Neural cell (in vitro differentiated cells): ENCODE data around the gene WNK2. TPM values are rescaled to one million over a fixed set of nuclear protein-coding genes. Genes with fewer than 3 reads are reported as not detected.

Experiments
- H2AFZ ChIP-seq: fragments of 200-600, 300-800 bp; sonication (generic), shearing (Covaris generic); 2 replicates; pipeline ENCODE4 v1.6.0; 2014; ENCODE audit warnings: low read depth, mild to moderate bottlenecking, antibody characterized with exemption, low read length, moderate library complexity
- H3F3A ChIP-seq: fragments of 200-600 bp; shearing (Covaris generic); 2 replicates; pipeline ENCODE4 v1.6.1; 2016; ENCODE audit warnings: mild to moderate bottlenecking, moderate library complexity, mixed read lengths, antibody characterized with exemption, low read length; ENCODE audit not compliant: insufficient read depth, poor library complexity, severe bottlenecking
- H3K27ac ChIP-seq: fragments of 200-600, 300-800 bp; sonication (generic), shearing (Covaris generic); 2 replicates; pipeline ENCODE4 v1.5.1; 2014; ENCODE audit warnings: mild to moderate bottlenecking, low read length, moderate library complexity
- H3K27me3 ChIP-seq: fragments of 300-800, 200-600 bp; sonication (generic), shearing (Covaris generic); 2 replicates; pipeline ENCODE4 v1.6.0; 2014; ENCODE audit warnings: mild to moderate bottlenecking, low read depth, low read length, moderate library complexity; ENCODE audit not compliant: insufficient read depth
- H3K36me3 ChIP-seq: fragments of 300-800, 200-600 bp; sonication (generic), shearing (Covaris generic); 2 replicates; pipeline ENCODE4 v1.5.1; 2014; ENCODE audit warnings: mild to moderate bottlenecking, antibody characterized with exemption, low read length, moderate library complexity; ENCODE audit not compliant: insufficient read depth
- H3K4me2 ChIP-seq: fragments of 300-800, 200-600 bp; sonication (generic), shearing (Covaris generic); 2 replicates; pipeline ENCODE4 v1.6.0; 2014; ENCODE audit warnings: mild to moderate bottlenecking, low read length
- H3K4me3 ChIP-seq: fragments of 300-800, 200-600 bp; sonication (generic), shearing (Covaris generic); 2 replicates; pipeline ENCODE4 v1.5.1; 2014; ENCODE audit warnings: mild to moderate bottlenecking, low read length, moderate library complexity
- H3K79me2 ChIP-seq: fragments of 200-600 bp; shearing (Covaris generic); replicated peaks from 2 replicates; pipeline ENCODE4 v1.6.0; 2014; ENCODE audit warnings: mild to moderate bottlenecking, low read length, moderate library complexity; ENCODE audit not compliant: insufficient read depth
- H3K9ac ChIP-seq: fragments of 300-800, 200-600 bp; sonication (generic), shearing (Covaris generic); 2 replicates; pipeline ENCODE4 v1.6.1; 2016; ENCODE audit warnings: mild to moderate bottlenecking, low read length, mixed read lengths
- H3K9me2 ChIP-seq: fragments of 200-600 bp; shearing (Covaris generic); 2 replicates; pipeline ENCODE4 v1.6.1; 2016; ENCODE audit warnings: mild to moderate bottlenecking, low read length, mixed read lengths; ENCODE audit not compliant: insufficient read depth
- H3K9me3 ChIP-seq: fragments of 200-600, 300-800 bp; sonication (generic), shearing (Covaris generic); 2 replicates; pipeline ENCODE4 v1.6.1; 2016; ENCODE audit warnings: mild to moderate bottlenecking, mixed run types, low read length, moderate library complexity, mixed read lengths
- H4K20me1 ChIP-seq: fragments of 200-600 bp; shearing (Covaris generic); 2 replicates; pipeline ENCODE4 v1.6.1; 2016; ENCODE audit warnings: mild to moderate bottlenecking, mixed run types; ENCODE audit not compliant: insufficient read depth
- CTCF ChIP-seq: fragments of 450-650 bp; IDR thresholded peaks from 2 replicates; pipeline ENCODE4 v1.5.1; 2014; ENCODE audit warnings: antibody characterized with exemption, mild to moderate bottlenecking, moderate library complexity; ENCODE audit not compliant: poor library complexity, severe bottlenecking
- EP300 ChIP-seq: fragments of 450-650 bp; conservative IDR thresholded peaks from 2 replicates; pipeline ENCODE4 v1.6.1; 2014; ENCODE audit warnings: antibody characterized with exemption, mild to moderate bottlenecking, moderate library complexity; ENCODE audit not compliant: poor library complexity, severe bottlenecking
- EZH2 ChIP-seq: fragments of 200-600, 300-800 bp; shearing (Covaris generic), sonication (generic); IDR thresholded peaks from 2 replicates; pipeline ENCODE4 v1.6.1; 2014; ENCODE audit warnings: antibody characterized with exemption, low read length, borderline replicate concordance, mild to moderate bottlenecking; ENCODE audit not compliant: insufficient read depth, poor library complexity, severe bottlenecking
- MXI1 ChIP-seq: fragments of 450-650 bp; conservative IDR thresholded peaks from 2 replicates; pipeline ENCODE4 v1.6.1; 2014; ENCODE audit warnings: antibody characterized with exemption, mild to moderate bottlenecking; ENCODE audit not compliant: poor library complexity, severe bottlenecking
- POLR2AphosphoS5 ChIP-seq: IDR thresholded peaks from 2 replicates; pipeline ENCODE4 v1.6.1; 2012
- RAD21 ChIP-seq: fragments of 450-650 bp; conservative IDR thresholded peaks from 2 replicates; pipeline ENCODE4 v1.6.1; 2014; ENCODE audit warnings: antibody characterized with exemption, mild to moderate bottlenecking, moderate library complexity
- REST ChIP-seq: IDR thresholded peaks from 2 replicates; pipeline ENCODE4 v1.6.1; 2012; ENCODE audit warnings: borderline replicate concordance
- SMC3 ChIP-seq: fragments of 450-650 bp; conservative IDR thresholded peaks from 2 replicates; pipeline ENCODE4 v1.6.1; 2014; ENCODE audit warnings: antibody characterized with exemption, mild to moderate bottlenecking, moderate library complexity; ENCODE audit not compliant: poor library complexity
- TAF1 ChIP-seq: IDR thresholded peaks from 2 replicates; pipeline ENCODE4 v1.6.1; 2012; ENCODE audit warnings: low read depth
- polyA plus RNA-seq: library from polyadenylated mRNA; depleted of rRNA; stranded (reverse); fragments of >200 nt; gene quantifications from 2 replicates; pipeline ENCODE4 v1.2.3, GENCODE V29; 2014

WNK2 gene
- polyA plus RNA-seq, 1 donor from 2014 or later = 37.1 TPM

DNA sequence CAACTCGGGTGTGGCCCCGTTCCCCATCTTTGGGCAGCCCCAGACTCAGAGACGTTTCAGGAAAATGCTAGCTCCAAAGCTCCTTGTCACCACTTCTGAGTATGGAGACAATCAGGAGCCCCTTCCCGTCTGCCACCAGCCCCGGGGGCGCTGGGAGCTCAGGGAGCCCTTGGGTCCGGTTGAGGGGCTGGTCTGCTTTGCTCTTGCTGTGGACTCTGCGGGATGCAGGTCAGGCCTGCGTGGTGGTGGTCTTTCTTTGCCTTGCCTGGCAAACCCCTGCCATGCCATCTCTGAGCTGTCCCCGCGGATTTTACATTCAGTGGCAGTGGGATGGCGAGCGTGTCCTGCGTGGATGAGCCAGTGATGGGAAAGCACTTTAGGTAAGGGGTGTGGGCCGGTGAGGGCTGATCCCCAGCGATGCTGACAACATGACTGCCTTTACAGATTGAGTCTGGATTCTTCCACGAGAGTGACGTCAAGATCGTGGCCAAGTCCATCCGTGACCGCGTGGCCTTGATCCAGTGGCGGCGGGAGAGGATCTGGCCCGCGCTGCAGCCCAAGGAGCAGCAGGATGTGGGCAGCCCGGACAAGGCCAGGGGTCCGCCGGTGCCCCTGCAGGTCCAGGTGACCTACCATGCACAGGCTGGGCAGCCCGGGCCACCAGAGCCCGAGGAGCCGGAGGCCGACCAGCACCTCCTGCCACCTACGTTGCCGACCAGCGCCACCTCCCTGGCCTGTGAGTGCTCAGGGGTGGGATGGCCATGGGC, 63.3 kb downstream of the WNK2 start:
- Histone ChIP-seq H2AFZ (no peak overlapping the region), H3K9me2 (no peaks in the 10 kb centered on the region), H3K79me2 (no peaks in the 10 kb centered on the region), H3K27me3 (no peaks in the 10 kb centered on the region), H3K9ac (no peak overlapping the region), H3K4me2 (no peak overlapping the region), H3K4me3 (no peak overlapping the region), H4K20me1 (no peaks in the 10 kb centered on the region), H3K27ac (no peak overlapping the region), H3K36me3 (no peaks in the 10 kb centered on the region), H3K9me3 (no peaks in the 10 kb centered on the region), H3F3A (no peaks in the 10 kb centered on the region)
- TF ChIP-seq POLR2AphosphoS5 = no peak
- no peak for TF ChIP-seq MXI1
- TF ChIP-seq CTCF = no peak
- no peak for TF ChIP-seq TAF1
- no peak for TF ChIP-seq RAD21
- TF ChIP-seq EZH2 = no peak
- no peak for TF ChIP-seq SMC3
- no peak for TF ChIP-seq EP300
- no peak for TF ChIP-seq REST

GRCh38 chr9:93247892-93248291, 64.0 kb downstream of the WNK2 start:
- Histone ChIP-seq H3K79me2 (no peaks in the 10 kb centered on the region), H3K9me2 (no peaks in the 10 kb centered on the region), H3K36me3 (no peaks in the 10 kb centered on the region), H3K27me3 (no peaks in the 10 kb centered on the region), H4K20me1 (no peaks in the 10 kb centered on the region), H3K4me2 (no peak overlapping the region), H3K4me3 (no peak overlapping the region), H3K9ac (no peak overlapping the region), H3K9me3 (no peaks in the 10 kb centered on the region), H3K27ac (no peak overlapping the region), H3F3A (no peaks in the 10 kb centered on the region), H2AFZ (no peak overlapping the region)
- TF ChIP-seq REST = no peak
- TF ChIP-seq CTCF = no peak
- TF ChIP-seq MXI1 = no peak
- TF ChIP-seq RAD21 = no peak
- no peak for TF ChIP-seq POLR2AphosphoS5
- TF ChIP-seq TAF1 = no peak
- no peak for TF ChIP-seq SMC3
- no peak for TF ChIP-seq EP300
- no peak for TF ChIP-seq EZH2
